HG02610 (cell line): ENCODE measurements around the gene PAQR4.
"Not testable (repeated sequence)": the region's sequence is repeated elsewhere in the genome, so short reads cannot be mapped to it uniquely, and the experiment has no call there.

Experiments used
- ATAC-seq: cut with Tn5 transposase; IDR thresholded peaks from one replicate; pipeline ENCODE4 v1.9.1; 2021; ENCODE audit warnings: mild to moderate bottlenecking, moderate library complexity; ENCODE audit not compliant: unreplicated experiment

The PAQR4 gene

GRCh38 chr16:2968738-2969544 lies at the start of gene PAQR4:
PAQR4 (plus strand) TSS chr16:2969348; CDS start chr16:2969675, 327 bp downstream.
- ATAC-seq, result peak; percentile 72

GRCh38 chr16:2919511-2920255 lies 49.5 kb upstream of the PAQR4 start:
- ATAC-seq, result no peak

GRCh38 chr16:2923481-2923880 lies 45.7 kb upstream of the PAQR4 start:
- no peak for ATAC-seq

GRCh38 chr16:2924901-2925755 lies 44.0 kb upstream of the PAQR4 start:
- no peak for ATAC-seq

- ATAC-seq, result no peak
Observed at GRCh38 chr16:2925951-2926649, 43.0 kb upstream of the PAQR4 start.

- no peak for ATAC-seq
Observed at GRCh38 chr16:2926650-2926999, 42.5 kb upstream of the PAQR4 start.

GRCh38 chr16:2927010-2927646 lies 42.0 kb upstream of the PAQR4 start:
- ATAC-seq, result no peak

- not testable (repeated sequence) for ATAC-seq
Observed at GRCh38 chr16:2928151-2928550, 41.0 kb upstream of the PAQR4 start.

GRCh38 chr16:2928796-2929195 lies 40.4 kb upstream of the PAQR4 start:
- ATAC-seq, result no peak

GRCh38 chr16:2929693-2930092 lies 39.5 kb upstream of the PAQR4 start:
- no peak for ATAC-seq

GRCh38 chr16:2930236-2930635 lies 38.9 kb upstream of the PAQR4 start:
- ATAC-seq, result no peak

- not testable (repeated sequence) for ATAC-seq
Observed at GRCh38 chr16:2931231-2931914, 37.8 kb upstream of the PAQR4 start.

GRCh38 chr16:2933136-2933535 lies 36.0 kb upstream of the PAQR4 start:
- ATAC-seq, result no peak

- no peak for ATAC-seq
Observed at GRCh38 chr16:2933701-2934100, 35.4 kb upstream of the PAQR4 start.

- no peak for ATAC-seq
Observed at GRCh38 chr16:2934450-2934849, 34.7 kb upstream of the PAQR4 start.

GRCh38 chr16:2936436-2937011 lies 32.6 kb upstream of the PAQR4 start:
- ATAC-seq, result no peak

- no peak for ATAC-seq
Observed at GRCh38 chr16:2937170-2937569, 32.0 kb upstream of the PAQR4 start.

- ATAC-seq, result no peak
Observed at GRCh38 chr16:2938206-2938605, 30.9 kb upstream of the PAQR4 start.

GRCh38 chr16:2939968-2940367 lies 29.2 kb upstream of the PAQR4 start:
- no peak for ATAC-seq
